HEK293 (cell line): ENCODE data around the gene AKAP8L.
"Not testable (repeated sequence)": the region's sequence is repeated elsewhere in the genome, so short reads cannot be mapped to it uniquely, and the experiment has no call there.

Source experiments
- CTCF ChIA-PET: fragments of 350-600 bp; formaldehyde crosslinking; extraction: SDS; loops from one replicate; lab custom pipeline; 2021; ENCODE audit warnings: antibody characterized with exemption; lab: Yijun Ruan, JAX
- POLR2A ChIA-PET: fragments of 300-600 bp; formaldehyde crosslinking; extraction: SDS; loops from one replicate; lab custom pipeline; 2020; ENCODE audit warnings: antibody characterized with exemption, inconsistent platforms; lab: Yijun Ruan, JAX
- H3K27ac ChIP-seq: fragments of 200-500 bp; sonication (Bioruptor generic); 2 replicates; pipeline ENCODE4 v1.5.1; 2014; ENCODE audit warnings: low read depth, low read length, control low read depth, inconsistent platforms; ENCODE audit errors: extremely low read depth
- H3K36me3 ChIP-seq, 2 experiments: fragments of 200-500 bp in 1 of 2; sonication (Bioruptor generic) in 1 of 2; 1 replicate in 1 of 2; 2 replicates in 1 of 2; pipeline ENCODE4 v1.5.1; 2014 to 2017; ENCODE audit warnings: inconsistent platforms in 2 of 2, low read length in 2 of 2; ENCODE audit not compliant: control insufficient read depth in 2 of 2, insufficient read depth in 1 of 2
- H3K4me1 ChIP-seq: fragments of 200-500 bp; sonication (Bioruptor generic); 2 replicates; pipeline ENCODE4 v1.5.1; 2014; ENCODE audit warnings: mild to moderate bottlenecking, low read length, inconsistent platforms; ENCODE audit not compliant: control insufficient read depth, insufficient read depth
- H3K4me3 ChIP-seq: 2 replicates; pipeline ENCODE4 v1.5.1; 2011; ENCODE audit warnings: low read depth, mild to moderate bottlenecking, control low read depth, low read length, moderate library complexity
- H3K9me3 ChIP-seq: fragments of 200-500 bp; sonication (Bioruptor generic); 2 replicates; pipeline ENCODE4 v1.5.1; 2014; ENCODE audit warnings: low read depth, low read length, inconsistent platforms; ENCODE audit not compliant: control insufficient read depth, insufficient read depth
- BCL11A ChIP-seq: fragments of 450-650 bp; formaldehyde crosslinking; IDR thresholded peaks from 2 replicates; pipeline ENCODE4 v1.5.1; 2016; ENCODE audit warnings: low read depth, missing biosample characterization, missing genetic modification characterization
- OVOL3 ChIP-seq: fragments of 450-650 bp; formaldehyde crosslinking; IDR thresholded peaks from 2 replicates; pipeline ENCODE4 v1.5.1; 2016; ENCODE audit warnings: missing biosample characterization, missing genetic modification characterization
- PRDM1 ChIP-seq: fragments of 450-650 bp; formaldehyde crosslinking; IDR thresholded peaks from 2 replicates; pipeline ENCODE4; 2016; ENCODE audit warnings: missing biosample characterization, missing genetic modification characterization
- ZBTB17 ChIP-seq: fragments of 450-650 bp; formaldehyde crosslinking; IDR thresholded peaks from 2 replicates; pipeline ENCODE4 v1.5.1; 2016; ENCODE audit warnings: missing biosample characterization, missing genetic modification characterization
- ZBTB7A ChIP-seq: fragments of 450-650 bp; formaldehyde crosslinking; IDR thresholded peaks from 2 replicates; pipeline ENCODE4 v1.5.1; 2016; ENCODE audit warnings: low read depth, missing biosample characterization, missing genetic modification characterization
- ZNF214 ChIP-seq: fragments of 450-650 bp; formaldehyde crosslinking; IDR thresholded peaks from 2 replicates; pipeline ENCODE4 v1.5.1; 2017; ENCODE audit warnings: missing biosample characterization, mild to moderate bottlenecking, missing genetic modification characterization, borderline replicate concordance
- ZNF248 ChIP-seq: fragments of 450-650 bp; formaldehyde crosslinking; IDR thresholded peaks from 2 replicates; pipeline ENCODE4 v1.5.1; 2017; ENCODE audit warnings: missing biosample characterization, missing genetic modification characterization
- ZNF518A ChIP-seq: fragments of 450-650 bp; formaldehyde crosslinking; conservative IDR thresholded peaks from 2 replicates; pipeline ENCODE4 v1.5.1; 2016; ENCODE audit warnings: low read depth, missing biosample characterization, missing genetic modification characterization
- ZNF629 ChIP-seq: fragments of 450-650 bp; formaldehyde crosslinking; IDR thresholded peaks from 2 replicates; pipeline ENCODE4 v1.5.1; 2017; ENCODE audit warnings: missing biosample characterization, missing genetic modification characterization
- ZNF645 ChIP-seq: fragments of 450-650 bp; formaldehyde crosslinking; IDR thresholded peaks from 2 replicates; pipeline ENCODE4; 2016; ENCODE audit warnings: missing biosample characterization, missing genetic modification characterization
- ZNF747 ChIP-seq: fragments of 450-650 bp; formaldehyde crosslinking; IDR thresholded peaks from 2 replicates; pipeline ENCODE4 v1.5.1; 2016; ENCODE audit warnings: missing biosample characterization, missing genetic modification characterization
- ZNF843 ChIP-seq: fragments of 450-650 bp; formaldehyde crosslinking; IDR thresholded peaks from 2 replicates; pipeline ENCODE4 v1.5.1; 2016; ENCODE audit warnings: missing biosample characterization, missing genetic modification characterization
- TF ChIP-seq, protein P1 (sequence below): fragments of 450-650 bp; formaldehyde crosslinking; IDR thresholded peaks from 2 replicates; pipeline ENCODE4 v1.5.1; 2016; ENCODE audit warnings: missing biosample characterization, missing genetic modification characterization
- TF ChIP-seq, protein P2 (sequence below): fragments of 450-650 bp; formaldehyde crosslinking; IDR thresholded peaks from 2 replicates; pipeline ENCODE4 v1.5.1; 2016; ENCODE audit warnings: missing biosample characterization, missing genetic modification characterization

The AKAP8L gene

DNA sequence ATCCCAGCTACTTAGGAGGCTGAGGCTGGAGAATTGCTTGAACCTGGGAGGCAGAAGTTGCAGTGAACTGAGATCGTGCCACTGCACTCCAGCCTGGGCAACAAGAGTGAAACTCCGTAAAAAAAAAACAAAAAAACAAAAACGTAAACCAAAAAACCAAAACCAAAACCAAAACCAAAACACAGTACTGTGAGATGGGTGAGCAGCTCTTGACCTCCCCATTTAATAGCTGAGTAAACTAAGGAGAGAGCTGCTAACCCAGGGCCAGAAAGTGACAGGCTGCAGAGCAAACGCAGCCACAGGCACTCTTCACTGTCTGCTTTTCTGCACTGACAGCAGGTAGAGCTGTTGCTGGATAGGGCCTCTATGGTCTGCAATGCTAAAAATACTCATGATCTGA is 58.8 kb downstream of the AKAP8L start:
- POLR2A ChIA-PET, result interaction anchor here (0.5 kb wide), 1 partner anchor 55 kb away, joined by 6 read pairs; no protein-coding TSS in a partner anchor
- CTCF ChIA-PET, result interaction anchor here (1.1 kb wide), 1 partner anchor 182 kb away, joined by 5 read pairs; no protein-coding TSS in a partner anchor
- H3K4me3 ChIP-seq, H3K4me1 ChIP-seq, H3K9me3 ChIP-seq, H3K27ac ChIP-seq: not testable (repeated sequence)
- peaks cover 40 to 64% of the 10 kb centered on the region in 2 experiments for H3K36me3 ChIP-seq

DNA sequence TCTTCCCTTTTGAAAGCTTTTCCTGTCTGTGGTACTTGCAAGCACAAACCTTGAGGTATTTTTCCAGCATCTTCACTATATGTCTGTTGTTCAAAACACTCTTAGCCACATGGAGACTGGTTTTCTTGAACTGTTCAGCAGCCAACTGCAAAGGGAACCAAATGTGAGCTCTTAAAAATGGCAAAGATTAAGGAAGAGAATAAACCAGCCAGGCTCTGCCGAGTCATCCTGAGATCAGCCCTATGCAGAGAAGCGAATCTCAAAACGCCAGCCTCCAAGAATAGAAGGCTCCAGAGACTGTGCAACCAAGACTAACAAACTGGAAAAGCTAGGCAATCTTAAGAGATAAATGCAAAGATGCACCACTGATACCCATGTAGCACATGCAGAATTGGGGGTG is 59.9 kb downstream of the AKAP8L start:
- peaks cover 41 to 68% of the 10 kb centered on the region in 2 experiments for H3K36me3 ChIP-seq
- H3K4me3 ChIP-seq, result no peak overlapping the region
- TF ChIP-seq ZNF747 (tag by site-specific recombination) (no peak), ZNF629 (no peak), BCL11A (tag by site-specific recombination) (no peak), ZBTB7A (tag by site-specific recombination) (no peak), OVOL3 (no peak), ZBTB17 (tag by site-specific recombination) (no peak), ZNF518A (tag by site-specific recombination) (no peak), ZNF843 (tag by site-specific recombination) (no peak), PRDM1 (tag by site-specific recombination) (no peak), ZNF645 (no peak), ZNF214 (tag by site-specific recombination) (no peak), ZNF248 (tag by site-specific recombination) (no peak)
- TF ChIP-seq, protein P1, sequence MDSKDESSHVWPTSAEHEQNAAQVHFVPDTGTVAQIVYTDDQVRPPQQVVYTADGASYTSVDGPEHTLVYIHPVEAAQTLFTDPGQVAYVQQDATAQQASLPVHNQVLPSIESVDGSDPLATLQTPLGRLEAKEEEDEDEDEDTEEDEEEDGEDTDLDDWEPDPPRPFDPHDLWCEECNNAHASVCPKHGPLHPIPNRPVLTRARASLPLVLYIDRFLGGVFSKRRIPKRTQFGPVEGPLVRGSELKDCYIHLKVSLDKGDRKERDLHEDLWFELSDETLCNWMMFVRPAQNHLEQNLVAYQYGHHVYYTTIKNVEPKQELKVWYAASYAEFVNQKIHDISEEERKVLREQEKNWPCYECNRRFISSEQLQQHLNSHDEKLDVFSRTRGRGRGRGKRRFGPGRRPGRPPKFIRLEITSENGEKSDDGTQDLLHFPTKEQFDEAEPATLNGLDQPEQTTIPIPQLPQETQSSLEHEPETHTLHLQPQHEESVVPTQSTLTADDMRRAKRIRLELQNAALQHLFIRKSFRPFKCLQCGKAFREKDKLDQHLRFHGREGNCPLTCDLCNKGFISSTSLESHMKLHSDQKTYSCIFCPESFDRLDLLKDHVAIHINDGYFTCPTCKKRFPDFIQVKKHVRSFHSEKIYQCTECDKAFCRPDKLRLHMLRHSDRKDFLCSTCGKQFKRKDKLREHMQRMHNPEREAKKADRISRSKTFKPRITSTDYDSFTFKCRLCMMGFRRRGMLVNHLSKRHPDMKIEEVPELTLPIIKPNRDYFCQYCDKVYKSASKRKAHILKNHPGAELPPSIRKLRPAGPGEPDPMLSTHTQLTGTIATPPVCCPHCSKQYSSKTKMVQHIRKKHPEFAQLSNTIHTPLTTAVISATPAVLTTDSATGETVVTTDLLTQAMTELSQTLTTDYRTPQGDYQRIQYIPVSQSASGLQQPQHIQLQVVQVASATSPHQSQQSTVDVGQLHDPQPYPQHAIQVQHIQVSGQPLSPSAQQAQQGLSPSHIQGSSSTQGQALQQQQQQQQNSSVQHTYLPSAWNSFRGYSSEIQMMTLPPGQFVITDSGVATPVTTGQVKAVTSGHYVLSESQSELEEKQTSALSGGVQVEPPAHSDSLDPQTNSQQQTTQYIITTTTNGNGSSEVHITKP (tag by site-specific recombination), result no peak
- TF ChIP-seq, protein P2, sequence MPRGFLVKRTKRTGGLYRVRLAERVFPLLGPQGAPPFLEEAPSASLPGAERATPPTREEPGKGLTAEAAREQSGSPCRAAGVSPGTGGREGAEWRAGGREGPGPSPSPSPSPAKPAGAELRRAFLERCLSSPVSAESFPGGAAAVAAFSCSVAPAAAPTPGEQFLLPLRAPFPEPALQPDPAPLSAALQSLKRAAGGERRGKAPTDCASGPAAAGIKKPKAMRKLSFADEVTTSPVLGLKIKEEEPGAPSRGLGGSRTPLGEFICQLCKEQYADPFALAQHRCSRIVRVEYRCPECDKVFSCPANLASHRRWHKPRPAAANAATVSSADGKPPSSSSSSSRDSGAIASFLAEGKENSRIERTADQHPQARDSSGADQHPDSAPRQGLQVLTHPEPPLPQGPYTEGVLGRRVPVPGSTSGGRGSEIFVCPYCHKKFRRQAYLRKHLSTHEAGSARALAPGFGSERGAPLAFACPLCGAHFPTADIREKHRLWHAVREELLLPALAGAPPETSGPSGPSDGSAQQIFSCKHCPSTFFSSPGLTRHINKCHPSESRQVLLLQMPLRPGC (tag by site-specific recombination), result no peak
- CTCF ChIA-PET, result interaction anchor here (0.6 kb wide), 1 partner anchor 96 kb away, joined by 3 read pairs; no protein-coding TSS in a partner anchor
- no peaks in the 10 kb centered on the region for H3K9me3 ChIP-seq
- POLR2A ChIA-PET, result no interaction called here
- no peak overlapping the region for H3K27ac ChIP-seq
- no peaks in the 10 kb centered on the region for H3K4me1 ChIP-seq
